ENCODE measurements around the gene COQ2.

Gene COQ2

GRCh38 chr4:83214079-83214478 is 70.5 kb downstream of the COQ2 start:
- DNase-seq: no peak

Measured in NCI-H1105 (cell line).